Measurements from ENCODE around the gene B3GAT2. TPM values are rescaled to one million over a fixed set of nuclear protein-coding genes. Genes with fewer than 3 reads are reported as not detected.

B3GAT2 gene
- total RNA-seq, 3 donors from 2014 or later: 0.13 TPM; not detected in 2

GRCh38 chr6:70842541-70842940 is 114.3 kb downstream of the B3GAT2 start:
- ATAC-seq (no peak), DNase-seq (no peak)
- Histone ChIP-seq H3K4me3 (no peak overlapping the region), H3K4me1 (ENCODE audit: low read depth) (no peaks in the 10 kb centered on the region), H3K36me3 (ENCODE audit: low read depth) (no peaks in the 10 kb centered on the region), H3K9me3 (no peaks in the 10 kb centered on the region)
- intact Hi-C loops (cut with DNase I, micrococcal nuclease): no loop called here
- TF ChIP-seq CTCF (IDR thresholded peaks at IDR 0.05): no peak

- H3K4me3 ChIP-seq: no peak overlapping the region
- no peaks in the 10 kb centered on the region for H3K36me3 ChIP-seq (ENCODE audit: low read depth)
- intact Hi-C loops (cut with DNase I, micrococcal nuclease): no loop called here
- ATAC-seq (no peak), DNase-seq (no peak)
- H3K9me3 ChIP-seq: no peaks in the 10 kb centered on the region
- no peaks in the 10 kb centered on the region for H3K4me1 ChIP-seq (ENCODE audit: low read depth)
- TF ChIP-seq CTCF (IDR thresholded peaks at IDR 0.05): no peak
Measured at GRCh38 chr6:70841112-70841511, 115.7 kb downstream of the B3GAT2 start.

GRCh38 chr6:70839286-70840266 is 117.3 kb downstream of the B3GAT2 start:
- no peaks in the 10 kb centered on the region for H3K9me3 ChIP-seq
- H3K4me1 ChIP-seq (ENCODE audit: low read depth): no peaks in the 10 kb centered on the region
- no peak for TF ChIP-seq CTCF (IDR thresholded peaks at IDR 0.05)
- DNase-seq (no peak), ATAC-seq (no peak)
- no peaks in the 10 kb centered on the region for H3K36me3 ChIP-seq (ENCODE audit: low read depth)
- intact Hi-C loops (cut with DNase I, micrococcal nuclease): no loop called here
- H3K4me3 ChIP-seq: no peak overlapping the region

GRCh38 chr6:70838907-70839285 is 118.0 kb downstream of the B3GAT2 start:
- Histone ChIP-seq H3K9me3 (no peaks in the 10 kb centered on the region), H3K4me1 (ENCODE audit: low read depth) (no peaks in the 10 kb centered on the region), H3K4me3 (no peak overlapping the region), H3K36me3 (ENCODE audit: low read depth) (no peaks in the 10 kb centered on the region)
- TF ChIP-seq CTCF (IDR thresholded peaks at IDR 0.05): no peak
- ATAC-seq: no peak
- intact Hi-C loops (cut with DNase I, micrococcal nuclease): no loop called here
- no peak for DNase-seq

GRCh38 chr6:70834520-70834919 is 122.3 kb downstream of the B3GAT2 start:
- Histone ChIP-seq H3K9me3 (no peaks in the 10 kb centered on the region), H3K4me1 (ENCODE audit: low read depth) (no peaks in the 10 kb centered on the region), H3K4me3 (no peak overlapping the region), H3K36me3 (ENCODE audit: low read depth) (no peaks in the 10 kb centered on the region)
- DNase-seq (no peak), ATAC-seq (no peak)
- intact Hi-C loops (cut with DNase I, micrococcal nuclease): no loop called here
- TF ChIP-seq CTCF (IDR thresholded peaks at IDR 0.05): no peak
